ENCODE measurements around the gene TRAF3IP3.

The TRAF3IP3 gene

GRCh38 chr1:209830722-209831121 lies 74.9 kb downstream of the TRAF3IP3 start:
- POLR2A ChIA-PET = no interaction called here
- CTCF ChIA-PET = no interaction called here

GRCh38 chr1:209831615-209832014 lies 75.8 kb downstream of the TRAF3IP3 start:
- CTCF ChIA-PET = no interaction called here
- POLR2A ChIA-PET = no interaction called here
- DNase-seq (ENCODE audit: extremely low spot score) = no peak
- TF ChIP-seq BHLHE40 (IDR thresholded peaks at IDR 0.05; ENCODE audit: borderline replicate concordance) (no peak), ZNF384 (IDR thresholded peaks at IDR 0.05) (no peak), ARNT (IDR thresholded peaks at IDR 0.05) (no peak), NFRKB (IDR thresholded peaks at IDR 0.05) (no peak), LEF1 (IDR thresholded peaks at IDR 0.05; ENCODE audit: borderline replicate concordance) (no peak), ELF4 (IDR thresholded peaks at IDR 0.05) (no peak), SP1 (IDR thresholded peaks at IDR 0.05) (no peak), FOXA1 (IDR thresholded peaks at IDR 0.05) (no peak)

More at GRCh38 chr1:209830722-209831121, 74.9 kb downstream of the TRAF3IP3 start:
- TF ChIP-seq SP1 (IDR thresholded peaks at IDR 0.05) (no peak), FOXA1 (IDR thresholded peaks at IDR 0.05) (no peak), HDGF (IDR thresholded peaks at IDR 0.05; ENCODE audit: borderline replicate concordance) (no peak), CTBP1 (IDR thresholded peaks at IDR 0.05; ENCODE audit: borderline replicate concordance) (no peak), BHLHE40 (IDR thresholded peaks at IDR 0.05; ENCODE audit: borderline replicate concordance) (no peak), FOXM1 (IDR thresholded peaks at IDR 0.05; ENCODE audit: borderline replicate concordance) (no peak), PKNOX1 (IDR thresholded peaks at IDR 0.05) (no peak), NFRKB (IDR thresholded peaks at IDR 0.05) (no peak), L3MBTL2 (conservative IDR thresholded peaks at IDR 0.05) (no peak), ZNF384 (IDR thresholded peaks at IDR 0.05) (no peak), FOXK2 (IDR thresholded peaks at IDR 0.05) (no peak), LEF1 (IDR thresholded peaks at IDR 0.05; ENCODE audit: borderline replicate concordance) (no peak), ELF4 (IDR thresholded peaks at IDR 0.05) (no peak), ARNT (IDR thresholded peaks at IDR 0.05) (no peak)
- DNase-seq (ENCODE audit: extremely low spot score) = no peak
